GM12878 (cell line): Measurements from ENCODE around the gene OR9Q1. TPM values are rescaled to one million over a fixed set of nuclear protein-coding genes. Genes with fewer than 3 reads are reported as not detected.

Experiments
- ATAC-seq: fragments of 200-7000 bp; cut with Tn5 transposase; 3 replicates; pipeline ENCODE4 v1.9.1; 2020; ENCODE audit warnings: mild to moderate bottlenecking, moderate library complexity
- BruUV-seq: library from RNA; stranded (reverse); fragments of 400-500 nt; replicated peaks from 2 replicates; lab custom pipeline; 2021; lab: Mats Ljungman, UMichigan
- CTCF ChIA-PET: fragments of 300-600 bp; sonication (Branson Sonifier 250); formaldehyde crosslinking; extraction: SDS; loops from one replicate; lab custom pipeline; 2021; ENCODE audit warnings: inconsistent platforms; lab: Yijun Ruan, JAX
- POLR2A ChIA-PET: fragments of 350-600 bp; formaldehyde crosslinking; extraction: SDS; loops from one replicate; lab custom pipeline; 2021; ENCODE audit warnings: inconsistent platforms; lab: Charles Lee
- RAD21 ChIA-PET: fragments of 300-600 bp; sonication (Branson Sonifier 250); formaldehyde crosslinking; loops from one replicate; lab custom pipeline; 2023; ENCODE audit warnings: antibody characterized with exemption; ENCODE audit not compliant: unreplicated experiment; lab: Charles Lee
- SMC1A ChIA-PET: fragments of 300-600 bp; sonication (Branson Sonifier 250); formaldehyde crosslinking; loops from one replicate; lab custom pipeline; 2023; ENCODE audit not compliant: unreplicated experiment, uncharacterized antibody; lab: Charles Lee
- DNase-seq: peaks from one replicate; pipeline ENCODE4 v3.0.0-alpha.2; 2011; ENCODE audit warnings: low read depth, low spot score
- FAIRE-seq: peaks from 3 replicates; lab custom pipeline; 2011; peaks lifted over from hg19 to GRCh38; lab: Jason Lieb, UNC
- H2AFZ ChIP-seq: 2 replicates; pipeline ENCODE4 v1.6.0; 2011; ENCODE audit warnings: low read depth, low read length, control low read depth; ENCODE audit not compliant: control insufficient read depth
- H3K27ac ChIP-seq: 2 replicates; pipeline ENCODE4 v1.5.1; 2011; ENCODE audit warnings: control low read depth; ENCODE audit not compliant: control insufficient read depth, insufficient read depth
- H3K27me3 ChIP-seq, 2 experiments: replicated peaks in 1 of 2; 2 replicates each; pipeline versions ENCODE4 v1.6.0 to v1.6.1; 2011; ENCODE audit warnings: low read length in 1 of 2; ENCODE audit not compliant: control insufficient read depth in 2 of 2, insufficient read depth in 2 of 2
- H3K36me3 ChIP-seq, 2 experiments: 2 replicates each; pipeline ENCODE4 v1.5.1; 2011; ENCODE audit warnings: low read length in 1 of 2; ENCODE audit not compliant: control insufficient read depth in 2 of 2, insufficient read depth in 2 of 2
- H3K4me1 ChIP-seq: 2 replicates; pipeline ENCODE4 v1.6.1; 2011; ENCODE audit warnings: mild to moderate bottlenecking, low read length, moderate library complexity, mixed read lengths; ENCODE audit not compliant: control insufficient read depth, insufficient read depth
- H3K4me2 ChIP-seq: 2 replicates; pipeline ENCODE4 v1.6.0; 2011; ENCODE audit warnings: control low read depth; ENCODE audit not compliant: control insufficient read depth, insufficient read depth
- H3K4me3 ChIP-seq: fragments of 200-600 bp; sonication (generic); 2 replicates; pipeline ENCODE4 v1.5.1; 2016
- H3K79me2 ChIP-seq: 2 replicates; pipeline ENCODE4 v1.6.0; 2011; ENCODE audit warnings: low read length; ENCODE audit not compliant: control insufficient read depth, insufficient read depth
- H3K9ac ChIP-seq: 2 replicates; pipeline ENCODE4 v1.8.0; 2011; ENCODE audit warnings: low read length, control low read depth, mixed read lengths; ENCODE audit not compliant: control insufficient read depth, insufficient read depth
- H3K9me3 ChIP-seq: replicated peaks from 3 replicates; pipeline ENCODE4 v1.5.1; 2011; ENCODE audit warnings: mild to moderate bottlenecking, low read length; ENCODE audit not compliant: control insufficient read depth, insufficient read depth
- H4K20me1 ChIP-seq: 2 replicates; pipeline ENCODE4 v1.6.0; 2011; ENCODE audit not compliant: control insufficient read depth, insufficient read depth
- BRCA1 ChIP-seq: IDR thresholded peaks from 2 replicates; pipeline ENCODE4 v1.6.1; 2011; ENCODE audit warnings: low read depth, low read length, improper control_type of control experiment
- PAX8 ChIP-seq: fragments of 450-650 bp; IDR thresholded peaks from 2 replicates; pipeline ENCODE4 v1.6.1; 2017; ENCODE audit warnings: mild to moderate bottlenecking, moderate library complexity
- POLR2AphosphoS2 ChIP-seq: IDR thresholded peaks from 2 replicates; pipeline ENCODE4 v1.6.1; 2011; ENCODE audit warnings: low read depth, mild to moderate bottlenecking, low read length, improper control_type of control experiment, moderate library complexity
- RAD21 ChIP-seq: IDR thresholded peaks from 2 replicates; pipeline ENCODE4 v1.6.1; 2011; ENCODE audit warnings: mild to moderate bottlenecking, low read depth, low read length, moderate library complexity; ENCODE audit not compliant: insufficient read depth
- SMAD1 ChIP-seq: fragments of 450-650 bp; IDR thresholded peaks from 2 replicates; pipeline ENCODE4 v1.6.1; 2018; ENCODE audit warnings: mild to moderate bottlenecking, low read depth; ENCODE audit not compliant: partially characterized antibody
- SMARCA5 ChIP-seq: fragments of 450-650 bp; IDR thresholded peaks from 2 replicates; pipeline ENCODE4 v1.6.1; 2017; ENCODE audit warnings: mild to moderate bottlenecking
- SUZ12 ChIP-seq: fragments of 200-600 bp; sonication (generic); IDR thresholded peaks from one replicate; pipeline ENCODE4 v1.6.1; 2018; ENCODE audit warnings: antibody characterized with exemption, mild to moderate bottlenecking; ENCODE audit not compliant: unreplicated experiment
- TCF12 ChIP-seq: IDR thresholded peaks from 2 replicates; pipeline ENCODE4 v1.6.1; 2011; ENCODE audit warnings: low read depth, mild to moderate bottlenecking, low read length
- ZBTB11 ChIP-seq: fragments of 450-650 bp; formaldehyde crosslinking; IDR thresholded peaks from 2 replicates; pipeline ENCODE4 v1.5.0; 2022; ENCODE audit warnings: mild to moderate bottlenecking, missing genetic modification characterization
- WGBS: methylation state at CpG from one replicate; pipeline ENCODE4 v1.1.6; 2016; ENCODE audit warnings: low lambda C conversion rate; ENCODE audit not compliant: insufficient replicate concordance, insufficient coverage; ENCODE audit errors: missing lambda C conversion rate; 5-methylcytosine and 5-hydroxymethylcytosine counted together
- in situ Hi-C: fragments of 300-500 bp; cut with MboI; formaldehyde crosslinking; loops from 9 replicates; pipeline ENCODE4 v1.14.3; 2018; ENCODE audit warnings: mixed read lengths
- intact Hi-C: fragments of 100-400 bp; cut with micrococcal nuclease; formaldehyde crosslinking; loops from one replicate; pipeline ENCODE4 v1.14.2; 2022; ENCODE audit not compliant: unreplicated experiment
- polyA plus RNA-seq, 11 experiments: library from polyadenylated mRNA; depleted of rRNA in 4 of 11; unstranded in 6 of 11; stranded (reverse) in 5 of 11; fragments of >200 nt; fragmentation: Nextera tagmentation in 4 of 11; fragmentation: Illumina TruSeq in 1 of 11; extraction: Ambion mirVana in 4 of 11; extraction: Trizol in 1 of 11; gene quantifications; 1 replicate in 1 of 11; 2 replicates in 10 of 11; pipeline versions ENCODE4 v1.2.1 to v1.2.3, GENCODE V29; 2011 to 2016; ENCODE audit warnings: inconsistent platforms in 2 of 11, missing spikeins in 2 of 11, low read depth in 1 of 11
- total RNA-seq, 4 experiments: library from RNA; depleted of rRNA in 3 of 4; stranded (reverse); fragments of >200 nt in 3 of 4; fragmentation: Illumina TruSeq in 1 of 4; extraction: Trizol in 1 of 4; gene quantifications; 2 replicates each; pipeline versions ENCODE4 v1.2.1 to v1.2.3, GENCODE V29; 2013 to 2021
- TF ChIP-seq, protein P1 (sequence below): fragments of 150-350 bp; IDR thresholded peaks from 2 replicates; pipeline ENCODE4 v1.6.1; 2016; ENCODE audit warnings: low read depth, low read length
- TF ChIP-seq, protein P2 (sequence below): fragments of 450-650 bp; IDR thresholded peaks from 2 replicates; pipeline ENCODE4 v1.6.1; 2018; ENCODE audit warnings: borderline replicate concordance, mild to moderate bottlenecking; ENCODE audit not compliant: partially characterized antibody
- TF ChIP-seq, protein P3 (sequence below): IDR thresholded peaks from 2 replicates; pipeline ENCODE4 v1.6.1; 2012; ENCODE audit warnings: mild to moderate bottlenecking, low read depth, low read length

The OR9Q1 gene
- total and polyA plus RNA-seq, 10 of the 15 experiments (the other 5 are each of a cell fraction or from before 2014, with no cell fraction given), result not detected

DNA sequence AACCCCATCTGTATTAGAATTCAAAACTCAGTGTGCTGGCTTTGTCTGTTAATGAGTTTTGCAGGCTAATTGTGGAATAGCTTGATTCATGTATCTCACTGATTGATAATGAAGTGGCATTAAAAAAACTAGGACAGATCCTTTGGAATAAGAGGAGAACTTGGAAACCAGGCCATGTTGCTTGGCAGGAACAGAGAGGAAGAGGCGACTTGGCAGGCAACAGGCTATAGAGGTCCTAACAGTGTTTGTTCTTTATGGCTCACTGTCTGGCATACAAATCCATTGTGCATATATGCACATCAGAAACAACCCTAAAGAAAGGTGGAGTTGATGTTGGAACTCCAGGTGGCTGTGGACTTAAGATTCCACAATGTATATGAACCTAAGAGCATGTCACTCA lies 119.1 kb downstream of the OR9Q1 start:
- Histone ChIP-seq H3K27me3 (no peaks in the 10 kb centered on the region), H3K79me2 (no peaks in the 10 kb centered on the region), H3K9me3 (no peaks in the 10 kb centered on the region), H3K36me3 (no peaks in the 10 kb centered on the region), H3K4me3 (no peak overlapping the region), H4K20me1 (no peaks in the 10 kb centered on the region), H3K27ac (no peak overlapping the region), H3K9ac (no peak overlapping the region), H3K4me2 (no peak overlapping the region), H2AFZ (no peak overlapping the region), H3K4me1 (no peaks in the 10 kb centered on the region)
- in situ Hi-C loops, result no loop called here
- intact Hi-C loops, result no loop called here
- no peak for DNase-seq
- CTCF ChIA-PET, result no interaction called here
- WGBS, result 60% methylated on average over 1 of the region's 1 CpG
- POLR2A ChIA-PET, result no interaction called here
- no TSS peak for BruUV-seq
- no peak for ATAC-seq
- SMC1A ChIA-PET, result no interaction called here
- FAIRE-seq, result no peak
- RAD21 ChIA-PET, result no interaction called here
- TF ChIP-seq, protein P1, sequence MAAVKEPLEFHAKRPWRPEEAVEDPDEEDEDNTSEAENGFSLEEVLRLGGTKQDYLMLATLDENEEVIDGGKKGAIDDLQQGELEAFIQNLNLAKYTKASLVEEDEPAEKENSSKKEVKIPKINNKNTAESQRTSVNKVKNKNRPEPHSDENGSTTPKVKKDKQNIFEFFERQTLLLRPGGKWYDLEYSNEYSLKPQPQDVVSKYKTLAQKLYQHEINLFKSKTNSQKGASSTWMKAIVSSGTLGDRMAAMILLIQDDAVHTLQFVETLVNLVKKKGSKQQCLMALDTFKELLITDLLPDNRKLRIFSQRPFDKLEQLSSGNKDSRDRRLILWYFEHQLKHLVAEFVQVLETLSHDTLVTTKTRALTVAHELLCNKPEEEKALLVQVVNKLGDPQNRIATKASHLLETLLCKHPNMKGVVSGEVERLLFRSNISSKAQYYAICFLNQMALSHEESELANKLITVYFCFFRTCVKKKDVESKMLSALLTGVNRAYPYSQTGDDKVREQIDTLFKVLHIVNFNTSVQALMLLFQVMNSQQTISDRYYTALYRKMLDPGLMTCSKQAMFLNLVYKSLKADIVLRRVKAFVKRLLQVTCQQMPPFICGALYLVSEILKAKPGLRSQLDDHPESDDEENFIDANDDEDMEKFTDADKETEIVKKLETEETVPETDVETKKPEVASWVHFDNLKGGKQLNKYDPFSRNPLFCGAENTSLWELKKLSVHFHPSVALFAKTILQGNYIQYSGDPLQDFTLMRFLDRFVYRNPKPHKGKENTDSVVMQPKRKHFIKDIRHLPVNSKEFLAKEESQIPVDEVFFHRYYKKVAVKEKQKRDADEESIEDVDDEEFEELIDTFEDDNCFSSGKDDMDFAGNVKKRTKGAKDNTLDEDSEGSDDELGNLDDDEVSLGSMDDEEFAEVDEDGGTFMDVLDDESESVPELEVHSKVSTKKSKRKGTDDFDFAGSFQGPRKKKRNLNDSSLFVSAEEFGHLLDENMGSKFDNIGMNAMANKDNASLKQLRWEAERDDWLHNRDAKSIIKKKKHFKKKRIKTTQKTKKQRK, result no peak
- TF ChIP-seq SMAD1 (no peak), SMARCA5 (no peak), POLR2AphosphoS2 (no peak), PAX8 (no peak), TCF12 (no peak), RAD21 (no peak), BRCA1 (no peak), ZBTB11 (CRISPR knock-in tag) (no peak), SUZ12 (no peak)
- TF ChIP-seq, protein P2, sequence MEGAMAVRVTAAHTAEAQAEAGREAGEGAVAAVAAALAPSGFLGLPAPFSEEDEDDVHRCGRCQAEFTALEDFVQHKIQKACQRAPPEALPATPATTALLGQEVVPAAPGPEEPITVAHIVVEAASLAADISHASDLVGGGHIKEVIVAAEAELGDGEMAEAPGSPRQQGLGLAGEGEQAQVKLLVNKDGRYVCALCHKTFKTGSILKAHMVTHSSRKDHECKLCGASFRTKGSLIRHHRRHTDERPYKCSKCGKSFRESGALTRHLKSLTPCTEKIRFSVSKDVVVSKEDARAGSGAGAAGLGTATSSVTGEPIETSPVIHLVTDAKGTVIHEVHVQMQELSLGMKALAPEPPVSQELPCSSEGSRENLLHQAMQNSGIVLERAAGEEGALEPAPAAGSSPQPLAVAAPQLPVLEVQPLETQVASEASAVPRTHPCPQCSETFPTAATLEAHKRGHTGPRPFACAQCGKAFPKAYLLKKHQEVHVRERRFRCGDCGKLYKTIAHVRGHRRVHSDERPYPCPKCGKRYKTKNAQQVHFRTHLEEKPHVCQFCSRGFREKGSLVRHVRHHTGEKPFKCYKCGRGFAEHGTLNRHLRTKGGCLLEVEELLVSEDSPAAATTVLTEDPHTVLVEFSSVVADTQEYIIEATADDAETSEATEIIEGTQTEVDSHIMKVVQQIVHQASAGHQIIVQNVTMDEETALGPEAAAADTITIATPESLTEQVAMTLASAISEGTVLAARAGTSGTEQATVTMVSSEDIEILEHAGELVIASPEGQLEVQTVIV, result no peak
- TF ChIP-seq, protein P3, sequence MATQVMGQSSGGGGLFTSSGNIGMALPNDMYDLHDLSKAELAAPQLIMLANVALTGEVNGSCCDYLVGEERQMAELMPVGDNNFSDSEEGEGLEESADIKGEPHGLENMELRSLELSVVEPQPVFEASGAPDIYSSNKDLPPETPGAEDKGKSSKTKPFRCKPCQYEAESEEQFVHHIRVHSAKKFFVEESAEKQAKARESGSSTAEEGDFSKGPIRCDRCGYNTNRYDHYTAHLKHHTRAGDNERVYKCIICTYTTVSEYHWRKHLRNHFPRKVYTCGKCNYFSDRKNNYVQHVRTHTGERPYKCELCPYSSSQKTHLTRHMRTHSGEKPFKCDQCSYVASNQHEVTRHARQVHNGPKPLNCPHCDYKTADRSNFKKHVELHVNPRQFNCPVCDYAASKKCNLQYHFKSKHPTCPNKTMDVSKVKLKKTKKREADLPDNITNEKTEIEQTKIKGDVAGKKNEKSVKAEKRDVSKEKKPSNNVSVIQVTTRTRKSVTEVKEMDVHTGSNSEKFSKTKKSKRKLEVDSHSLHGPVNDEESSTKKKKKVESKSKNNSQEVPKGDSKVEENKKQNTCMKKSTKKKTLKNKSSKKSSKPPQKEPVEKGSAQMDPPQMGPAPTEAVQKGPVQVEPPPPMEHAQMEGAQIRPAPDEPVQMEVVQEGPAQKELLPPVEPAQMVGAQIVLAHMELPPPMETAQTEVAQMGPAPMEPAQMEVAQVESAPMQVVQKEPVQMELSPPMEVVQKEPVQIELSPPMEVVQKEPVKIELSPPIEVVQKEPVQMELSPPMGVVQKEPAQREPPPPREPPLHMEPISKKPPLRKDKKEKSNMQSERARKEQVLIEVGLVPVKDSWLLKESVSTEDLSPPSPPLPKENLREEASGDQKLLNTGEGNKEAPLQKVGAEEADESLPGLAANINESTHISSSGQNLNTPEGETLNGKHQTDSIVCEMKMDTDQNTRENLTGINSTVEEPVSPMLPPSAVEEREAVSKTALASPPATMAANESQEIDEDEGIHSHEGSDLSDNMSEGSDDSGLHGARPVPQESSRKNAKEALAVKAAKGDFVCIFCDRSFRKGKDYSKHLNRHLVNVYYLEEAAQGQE, result no peak
